Activated CD4-positive, alpha-beta memory T cell treated with anti-CD3 and anti-CD28 coated beads for 36 hours (primary cell): ENCODE data around the gene UNC45A. TPM values are rescaled to one million over a fixed set of nuclear protein-coding genes. Genes with fewer than 3 reads are reported as not detected.

Experiments
- CTCF ChIA-PET: fragments of 350-600 bp; sonication (Branson Sonifier 250); formaldehyde crosslinking; loops from one replicate; lab custom pipeline; 2021; ENCODE audit warnings: antibody characterized with exemption, inconsistent platforms; lab: Charles Lee
- POLR2A ChIA-PET: fragments of 350-600 bp; sonication (Branson Sonifier 250); formaldehyde crosslinking; loops from one replicate; lab custom pipeline; 2021; ENCODE audit warnings: antibody characterized with exemption; lab: Charles Lee
- DNase-seq: peaks from one replicate; pipeline ENCODE4 v3.0.0-alpha.2; 2020
- H3K27ac Mint-ChIP-seq: one replicate; pipeline ENCODE4 v1.8.0; 2021; ENCODE audit warnings: mixed read lengths
- H3K27me3 Mint-ChIP-seq: one replicate; pipeline ENCODE4 v1.8.0; 2021; ENCODE audit warnings: mixed read lengths
- H3K36me3 Mint-ChIP-seq: one replicate; pipeline ENCODE4 v1.8.0; 2021; ENCODE audit warnings: mixed read lengths
- H3K4me1 Mint-ChIP-seq: one replicate; pipeline ENCODE4 v1.8.0; 2021; ENCODE audit warnings: low read depth, mixed read lengths
- H3K4me3 Mint-ChIP-seq: one replicate; pipeline ENCODE4 v1.8.0; 2021; ENCODE audit warnings: mild to moderate bottlenecking, mixed read lengths
- H3K9me3 Mint-ChIP-seq: one replicate; pipeline ENCODE4 v1.8.0; 2021; ENCODE audit warnings: mixed read lengths
- intact Hi-C: fragments of 100-400 bp; cut with micrococcal nuclease; formaldehyde crosslinking; loops from one replicate; pipeline ENCODE4 v1.15.1; 2023
- total RNA-seq, 2 experiments: library from RNA; stranded (reverse); gene quantifications; one replicate each; pipeline ENCODE4 v1.2.3, GENCODE V29; 2021

The UNC45A gene
- total RNA-seq, 2 experiments from 2014 or later, result 71.1 to 74.3 TPM

- peaks cover 11% of the 10 kb centered on the region for H3K36me3 Mint-ChIP-seq
- no peak for DNase-seq
- ChIA-PET POLR2A (no interaction called here), CTCF (interaction anchor here (0.7 to 0.8 kb wide), 2 partner anchors 30 to 60 kb away, joined by 3 read pairs; partner anchors contain the start of gene HDDC3)
- H3K9me3 Mint-ChIP-seq, result no peaks in the 10 kb centered on the region
- no peak overlapping the region for H3K4me3 Mint-ChIP-seq
- intact Hi-C loops, result no loop called here
- H3K27ac Mint-ChIP-seq, result no peak overlapping the region
- peaks cover 41% of the 10 kb centered on the region for H3K4me1 Mint-ChIP-seq
- peaks cover 2% of the 10 kb centered on the region for H3K27me3 Mint-ChIP-seq
Measured at GRCh38 chr15:90991587-90992285, 56.7 kb downstream of the UNC45A start.

GRCh38 chr15:90994059-90994416 is 59.0 kb downstream of the UNC45A start:
- POLR2A ChIA-PET, result interaction anchor here (1.0 to 1.7 kb wide), 5 partner anchors 13 to 61 kb away, joined by 3 to 5 read pairs (median 3); partner anchors contain the start of genes HDDC3 and RCCD1
- peak overlapping the region; percentile 98 for H3K27ac Mint-ChIP-seq
- peaks cover 2% of the 10 kb centered on the region for H3K27me3 Mint-ChIP-seq
- DNase-seq, result no peak
- peak overlapping the region; percentile 100 for H3K4me3 Mint-ChIP-seq
- intact Hi-C loops, result loop anchor here (1.0 to 2.0 kb wide), 3 partner anchors 28 to 59 kb away; partner anchors contain the start of genes RCCD1, UNC45A and VPS33B
- CTCF ChIA-PET, result interaction anchor here (1.0 to 1.2 kb wide), 2 partner anchors 60 to 62 kb away, joined by 3 to 4 read pairs; partner anchors contain the start of gene HDDC3
- peaks cover 25% of the 10 kb centered on the region for H3K4me1 Mint-ChIP-seq
- peaks cover 26% of the 10 kb centered on the region for H3K36me3 Mint-ChIP-seq
- no peaks in the 10 kb centered on the region for H3K9me3 Mint-ChIP-seq

- peak; percentile 99 for DNase-seq
- POLR2A ChIA-PET, result interaction anchor here (1.0 to 1.7 kb wide), 4 partner anchors 13 to 40 kb away, joined by 3 to 5 read pairs (median 4); partner anchors contain the start of gene RCCD1
- H3K36me3 Mint-ChIP-seq, result peaks cover 30% of the 10 kb centered on the region
- no peaks in the 10 kb centered on the region for H3K9me3 Mint-ChIP-seq
- peak within 1 kb of the TSS; percentile 98 for H3K27ac Mint-ChIP-seq
- peaks cover 2% of the 10 kb centered on the region for H3K27me3 Mint-ChIP-seq
- peak within 1 kb of the TSS; percentile 100 for H3K4me3 Mint-ChIP-seq
- CTCF ChIA-PET, result interaction anchor here (1.0 to 1.2 kb wide), 3 partner anchors 61 to 64 kb away, joined by 3 to 4 read pairs (median 3); partner anchors contain the start of gene HDDC3
- intact Hi-C loops, result loop anchor here (1.0 to 2.0 kb wide), 3 partner anchors 28 to 59 kb away; partner anchors contain the start of genes RCCD1, UNC45A and VPS33B
- H3K4me1 Mint-ChIP-seq, result peaks cover 25% of the 10 kb centered on the region
Measured at GRCh38 chr15:90994417-90995311, 59.6 kb downstream of the UNC45A start, which contains the start of gene PRC1. PRC1 (minus strand) TSS chr15:90994535; CDS start chr15:90994417, 118 bp downstream.

GRCh38 chr15:90998737-90999136 is 63.7 kb downstream of the UNC45A start:
- no peak for DNase-seq
- Mint-ChIP-seq H3K27ac (no peak overlapping the region), H3K9me3 (no peaks in the 10 kb centered on the region), H3K4me3 (no peak overlapping the region), H3K36me3 (peaks cover 36% of the 10 kb centered on the region), H3K27me3 (peaks cover 2% of the 10 kb centered on the region), H3K4me1 (peaks cover 10% of the 10 kb centered on the region)
- intact Hi-C loops, result no loop called here
- ChIA-PET POLR2A (no interaction called here), CTCF (no interaction called here)

- intact Hi-C loops, result no loop called here
- Mint-ChIP-seq H3K4me3 (no peak overlapping the region), H3K36me3 (peaks cover 44% of the 10 kb centered on the region), H3K4me1 (no peaks in the 10 kb centered on the region), H3K9me3 (no peaks in the 10 kb centered on the region), H3K27me3 (no peaks in the 10 kb centered on the region), H3K27ac (no peak overlapping the region)
- POLR2A ChIA-PET, result no interaction called here
- CTCF ChIA-PET, result interaction anchor here (1.5 kb wide), 1 partner anchor 48 kb away, joined by 4 read pairs; no protein-coding TSS in a partner anchor
- DNase-seq, result no peak
Measured at GRCh38 chr15:91001209-91001608, 66.1 kb downstream of the UNC45A start.

Other genes starting within 250 kb of the UNC45A start
- 10 to 100 TPM; 65.6 to 68.7 TPM for gene BLM, start 217.9 kb upstream of the UNC45A start, total RNA-seq
- 100 to 1,000 TPM; 576 to 590 TPM for gene FURIN, start 66.7 kb upstream of the UNC45A start, total RNA-seq
- 10 to 100 TPM; 18.0 to 21.1 TPM for gene FES, start 50.8 kb upstream of the UNC45A start, total RNA-seq
- 10 to 100 TPM; 98.1 to 99.2 TPM for gene MAN2A2, start 32.0 kb upstream of the UNC45A start, total RNA-seq
- 10 to 100 TPM; 45.0 to 45.8 TPM for gene HDDC3, start 2.7 kb upstream of the UNC45A start, total RNA-seq
- gene RCCD1, start 19.6 kb downstream of the UNC45A start, total RNA-seq, result 10 to 100 TPM; 39.9 to 41.4 TPM
- gene PRC1, start 59.2 kb downstream of the UNC45A start, total RNA-seq, result 100 to 1,000 TPM; 151 to 158 TPM
- 10 to 100 TPM; 26.4 to 26.5 TPM for gene VPS33B, start 87.3 kb downstream of the UNC45A start, total RNA-seq
- gene SV2B, start 165.0 kb downstream of the UNC45A start, total RNA-seq, result under 1 TPM; 0.02 to 0.05 TPM